Kidney (tissue), 14 donors: ENCODE data around the gene TTI1. TPM values are rescaled to one million over a fixed set of nuclear protein-coding genes. Genes with fewer than 3 reads are reported as not detected.

Experiments used
- DNase-seq, 5 donors: peaks; one replicate each; pipeline ENCODE4 v3.0.0-alpha.2; 2013 to 2020
- FAIRE-seq: peaks from 2 replicates; lab custom pipeline; 2012; peaks lifted over from hg19 to GRCh38; lab: Jason Lieb, UNC
- H3K27ac ChIP-seq, 2 donors: one replicate each; pipeline ENCODE4 v1.7.0; 2013; ENCODE audit warnings: low read depth in 2 of 2, low read length in 2 of 2, inconsistent platforms in 1 of 2
- H3K27me3 ChIP-seq: one replicate; pipeline ENCODE4 v1.7.1; 2013; ENCODE audit warnings: low read length, inconsistent platforms; ENCODE audit not compliant: control insufficient read depth, insufficient read depth
- H3K36me3 ChIP-seq, 3 donors: one replicate each; pipeline versions ENCODE4 v1.7.0 to v1.7.1; 2013; ENCODE audit warnings: low read length in 3 of 3, control low read depth in 1 of 3, inconsistent platforms in 1 of 3; ENCODE audit not compliant: insufficient read depth in 3 of 3, control insufficient read depth in 2 of 3
- H3K4me1 ChIP-seq, 3 donors: one replicate each; pipeline versions ENCODE4 v1.7.0 to v1.7.1; 2013; ENCODE audit warnings: low read length in 3 of 3, inconsistent platforms in 1 of 3, low read depth in 1 of 3; ENCODE audit not compliant: control insufficient read depth in 2 of 3, insufficient read depth in 2 of 3
- H3K4me3 ChIP-seq, 3 donors: one replicate each; pipeline versions ENCODE4 v1.7.0 to v1.8.1; 2013; ENCODE audit warnings: low read length in 3 of 3, control low read depth in 1 of 3, inconsistent platforms in 1 of 3
- H3K9ac ChIP-seq, 3 donors: one replicate each; pipeline versions ENCODE4 v1.7.0 to v1.7.1; 2013; ENCODE audit warnings: low read length in 3 of 3, control low read depth in 1 of 3, inconsistent platforms in 1 of 3
- H3K9me3 ChIP-seq, 3 donors: one replicate each; pipeline versions ENCODE4 v1.7.0 to v1.7.1; 2013; ENCODE audit warnings: low read length in 3 of 3, control low read depth in 1 of 3, inconsistent platforms in 1 of 3; ENCODE audit not compliant: control insufficient read depth in 2 of 3, insufficient read depth in 1 of 3
- CTCF ChIP-seq: IDR thresholded peaks from 3 replicates; pipeline ENCODE4 v1.5.1; 2012; ENCODE audit warnings: mild to moderate bottlenecking, moderate library complexity, borderline replicate concordance; ENCODE audit not compliant: insufficient read depth; ENCODE audit errors: extremely low read depth
- intact Hi-C: fragments of 100-400 bp; cut with DNase I; formaldehyde crosslinking; loops from one replicate; pipeline ENCODE4 v1.11.1; 2022
- polyA plus RNA-seq: library from polyadenylated mRNA; stranded (reverse); fragments of 350-450 nt; fragmentation: Illumina TruSeq; extraction: RNeasy Lipid Tissue Mini Kit (QIAGEN cat#74804); gene quantifications from one replicate; pipeline ENCODE4 v1.2.3, GENCODE V29; 2014; ENCODE audit warnings: low read depth, low replicate concordance; ENCODE audit not compliant: insufficient read depth
- total RNA-seq: library from RNA; stranded (reverse); fragmentation: NEBNext Ultra II Directional; extraction: Animal tissue kit (Norgen Biotek cat#: 25700); gene quantifications from one replicate; pipeline ENCODE4 v1.2.1, GENCODE V29; 2021
- donor health status: control.
- donor health status: control.
- donor health status: control.
- donor health status: control.
- donor health status: control.
- donor health status: DM: yes; HTN: yes; CAD: no.
- donor health status: Normal renal cell carcinoma (clear cell type).

Gene TTI1
- total and polyA plus RNA-seq, 2 donors from 2014 or later = 8.6 to 19.5 TPM

GRCh38 chr20:37961066-37961465 is 72.2 kb downstream of the TTI1 start:
- H3K9ac ChIP-seq = no peak overlapping the region
- DNase-seq = no peak
- TF ChIP-seq CTCF = no peak
- peaks cover 0 to 11% (median 0%) of the 10 kb centered on the region in 3 donors for H3K9me3 ChIP-seq
- no peak for FAIRE-seq
- no peaks in the 10 kb centered on the region for H3K27me3 ChIP-seq
- intact Hi-C loops = no loop called here
- no peak overlapping the region for H3K27ac ChIP-seq
- H3K4me1 ChIP-seq = no peaks in the 10 kb centered on the region
- H3K4me3 ChIP-seq = no peak overlapping the region
- no peaks in the 10 kb centered on the region for H3K36me3 ChIP-seq

GRCh38 chr20:37958856-37959520 is 74.3 kb downstream of the TTI1 start:
- TF ChIP-seq CTCF = no peak
- no peak for FAIRE-seq
- intact Hi-C loops = no loop called here

GRCh38 chr20:37956107-37956585 is 77.1 kb downstream of the TTI1 start:
- no peak for DNase-seq

More at GRCh38 chr20:37958856-37959520, 74.3 kb downstream of the TTI1 start:
- no peak overlapping the region for H3K4me3 ChIP-seq
- H3K27ac ChIP-seq = no peak overlapping the region
- no peaks in the 10 kb centered on the region for H3K36me3 ChIP-seq
- peaks cover 0 to 11% (median 0%) of the 10 kb centered on the region in 3 donors for H3K9me3 ChIP-seq
- DNase-seq = no peak
- H3K4me1 ChIP-seq = no peaks in the 10 kb centered on the region
- no peak overlapping the region for H3K9ac ChIP-seq
- H3K27me3 ChIP-seq = no peaks in the 10 kb centered on the region

More at GRCh38 chr20:37956107-37956585, 77.1 kb downstream of the TTI1 start:
- TF ChIP-seq CTCF = no peak
- Histone ChIP-seq H3K4me3 (no peak overlapping the region), H3K9ac (no peak overlapping the region), H3K27ac (no peak overlapping the region), H3K36me3 (no peaks in the 10 kb centered on the region), H3K9me3 (peaks cover 0 to 11% (median 0%) of the 10 kb centered on the region in 3 donors), H3K27me3 (no peaks in the 10 kb centered on the region), H3K4me1 (no peaks in the 10 kb centered on the region)
- intact Hi-C loops = no loop called here
- no peak for FAIRE-seq
